Mucosa of descending colon (tissue), 3 donors: ENCODE measurements around the gene HSP90AA1. TPM values are rescaled to one million over a fixed set of nuclear protein-coding genes. Genes with fewer than 3 reads are reported as not detected.
"Not testable (repeated sequence)": the region's sequence is repeated elsewhere in the genome, so short reads cannot be mapped to it uniquely, and the experiment has no call there.

Experiments used
- ATAC-seq: fragments of 200-7000 bp; cut with Tn5 transposase; one replicate; pipeline ENCODE4 v1.9.1; 2020; ENCODE audit warnings: mild to moderate bottlenecking, moderate library complexity
- DNase-seq, 3 donors: peaks; one replicate each; pipeline ENCODE4 v3.0.0-alpha.2; 2020
- H3K36me3 ChIP-seq: fragments of 200-600 bp; one replicate; pipeline ENCODE4 v1.8.0; 2021; ENCODE audit warnings: low read depth, mild to moderate bottlenecking
- H3K4me1 ChIP-seq: fragments of 200-600 bp; one replicate; pipeline ENCODE4 v1.8.0; 2021; ENCODE audit warnings: low read depth, mild to moderate bottlenecking
- H3K4me3 ChIP-seq: fragments of 200-600 bp; one replicate; pipeline ENCODE4 v1.8.0; 2021; ENCODE audit warnings: mild to moderate bottlenecking
- H3K9me3 ChIP-seq: fragments of 200-600 bp; one replicate; pipeline ENCODE4 v1.8.0; 2021; ENCODE audit warnings: mild to moderate bottlenecking
- intact Hi-C, 2 donors: fragments of 100-400 bp; cut with DNase I in 1 of 2; cut with micrococcal nuclease in 1 of 2; formaldehyde crosslinking; loops; one replicate each; pipeline versions ENCODE4 v1.11.0 to v1.11.1; 2022; cut with DNase I, micrococcal nuclease
- long read RNA-seq, 2 donors: library from polyadenylated mRNA; unstranded; transcript quantifications; one replicate each; pipeline ENCODE4 v2.0.0, GENCODE V29; 2019 to 2021
- total RNA-seq, 3 donors: library from RNA; stranded (reverse); fragmentation: NEBNext Ultra II Directional in 2 of 3; extraction: Animal tissue kit (Norgen Biotek cat#: 25700) in 2 of 3; gene quantifications; one replicate each; pipeline versions ENCODE4 v1.2.1 to v1.2.4, GENCODE V29; 2021 to 2023
- TF ChIP-seq, protein P1 (sequence below): fragments of 200-600 bp; IDR thresholded peaks from one replicate; pipeline ENCODE4 v1.8.0; 2022; ENCODE audit warnings: antibody characterized with exemption, mild to moderate bottlenecking
- donor health status: DM: no; HTN: no; CAD: no; lungs with moderate emphysema.
- donor health status: DM: no; HTN: no; CAD: no.
- donor health status: DM: no; HTN: yes; CAD: no.

The HSP90AA1 gene
- total RNA-seq: 100 to 1,000 TPM; 231 to 367 (median 252) TPM
- long read RNA-seq, donor 1, transcript HSP90AA1-201 (11 exons, 3,379 nt): major isoform, 91 of 230 reads
- long read RNA-seq, donor 1, partial matches to known transcripts: 129 of 230 reads
- long read RNA-seq, donor 1, other reads (novel, unspliced or antisense): 9 of 230 reads
- long read RNA-seq, donor 2, partial matches to known transcripts: 116 of 117 reads
- long read RNA-seq, donor 2, other reads (novel, unspliced or antisense): 1 of 117 reads

GRCh38 chr14:102086972-102087761 is at the start of gene HSP90AA1:
Gene HSP90AA1, minus strand, starts transcription at chr14:102087044. Its CDS starts 666 bp downstream, at chr14:102086378.
- peak; percentile 94 for ATAC-seq
- intact Hi-C loops: no loop called here
- DNase-seq: peak; percentile 95 to 97 (median 96)
- no peaks in the 10 kb centered on the region for H3K9me3 ChIP-seq
- TF ChIP-seq, protein P1, sequence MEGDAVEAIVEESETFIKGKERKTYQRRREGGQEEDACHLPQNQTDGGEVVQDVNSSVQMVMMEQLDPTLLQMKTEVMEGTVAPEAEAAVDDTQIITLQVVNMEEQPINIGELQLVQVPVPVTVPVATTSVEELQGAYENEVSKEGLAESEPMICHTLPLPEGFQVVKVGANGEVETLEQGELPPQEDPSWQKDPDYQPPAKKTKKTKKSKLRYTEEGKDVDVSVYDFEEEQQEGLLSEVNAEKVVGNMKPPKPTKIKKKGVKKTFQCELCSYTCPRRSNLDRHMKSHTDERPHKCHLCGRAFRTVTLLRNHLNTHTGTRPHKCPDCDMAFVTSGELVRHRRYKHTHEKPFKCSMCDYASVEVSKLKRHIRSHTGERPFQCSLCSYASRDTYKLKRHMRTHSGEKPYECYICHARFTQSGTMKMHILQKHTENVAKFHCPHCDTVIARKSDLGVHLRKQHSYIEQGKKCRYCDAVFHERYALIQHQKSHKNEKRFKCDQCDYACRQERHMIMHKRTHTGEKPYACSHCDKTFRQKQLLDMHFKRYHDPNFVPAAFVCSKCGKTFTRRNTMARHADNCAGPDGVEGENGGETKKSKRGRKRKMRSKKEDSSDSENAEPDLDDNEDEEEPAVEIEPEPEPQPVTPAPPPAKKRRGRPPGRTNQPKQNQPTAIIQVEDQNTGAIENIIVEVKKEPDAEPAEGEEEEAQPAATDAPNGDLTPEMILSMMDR: no peak
- peak within 1 kb of the TSS; percentile 85 for H3K4me3 ChIP-seq
- peaks cover 32% of the 10 kb centered on the region for H3K4me1 ChIP-seq
- H3K36me3 ChIP-seq: peaks cover 7% of the 10 kb centered on the region

DNA sequence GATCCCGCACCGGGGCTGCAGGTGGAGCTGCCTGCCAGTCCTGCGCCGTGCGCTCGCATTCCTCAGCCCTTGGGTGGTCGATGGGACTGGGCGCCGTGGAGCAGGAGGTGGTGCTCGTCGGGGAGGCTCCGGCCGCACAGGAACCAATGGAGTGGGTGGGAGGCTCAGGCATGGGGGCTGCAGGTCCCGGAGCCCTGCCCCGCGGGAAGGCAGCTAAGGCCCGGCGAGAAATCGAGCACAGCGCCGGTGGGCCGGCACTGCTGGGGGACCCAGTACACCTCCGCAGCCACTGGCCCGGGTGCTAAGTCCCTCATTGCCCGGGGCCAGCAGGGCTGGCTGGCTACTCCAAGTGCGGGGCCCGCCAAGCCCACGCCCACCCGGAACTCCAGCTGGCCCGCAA is 48.6 kb upstream of the HSP90AA1 start:
- H3K4me3 ChIP-seq, H3K4me1 ChIP-seq, H3K9me3 ChIP-seq, H3K36me3 ChIP-seq, intact Hi-C loops, ATAC-seq, DNase-seq: not testable (repeated sequence)

DNA sequence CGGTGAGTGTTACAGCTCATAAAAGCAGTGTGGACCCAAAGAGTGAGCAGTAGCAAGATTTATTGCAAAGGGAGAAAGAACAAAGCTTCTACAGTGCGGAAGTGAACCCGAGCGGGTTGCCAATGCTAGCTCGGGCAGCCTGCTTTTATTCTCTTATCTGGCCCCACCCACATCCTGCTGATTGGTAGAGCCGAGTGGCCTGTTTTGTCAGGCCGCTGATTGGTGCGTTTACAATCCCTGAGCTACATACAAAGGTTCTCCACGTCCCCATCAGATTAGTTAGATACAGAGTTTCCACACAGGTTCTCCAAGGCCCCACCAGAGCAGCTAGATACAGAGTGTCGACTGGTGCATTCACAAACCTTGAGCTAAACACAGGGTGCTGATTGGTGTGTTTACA is 47.9 kb upstream of the HSP90AA1 start:
- ATAC-seq, H3K4me1 ChIP-seq, H3K9me3 ChIP-seq, DNase-seq, intact Hi-C loops, H3K36me3 ChIP-seq, H3K4me3 ChIP-seq: not testable (repeated sequence)

GRCh38 chr14:102134021-102134420 is 47.2 kb upstream of the HSP90AA1 start:
- H3K9me3 ChIP-seq, DNase-seq, H3K36me3 ChIP-seq, intact Hi-C loops, H3K4me3 ChIP-seq, ATAC-seq, H3K4me1 ChIP-seq: not testable (repeated sequence)

DNA sequence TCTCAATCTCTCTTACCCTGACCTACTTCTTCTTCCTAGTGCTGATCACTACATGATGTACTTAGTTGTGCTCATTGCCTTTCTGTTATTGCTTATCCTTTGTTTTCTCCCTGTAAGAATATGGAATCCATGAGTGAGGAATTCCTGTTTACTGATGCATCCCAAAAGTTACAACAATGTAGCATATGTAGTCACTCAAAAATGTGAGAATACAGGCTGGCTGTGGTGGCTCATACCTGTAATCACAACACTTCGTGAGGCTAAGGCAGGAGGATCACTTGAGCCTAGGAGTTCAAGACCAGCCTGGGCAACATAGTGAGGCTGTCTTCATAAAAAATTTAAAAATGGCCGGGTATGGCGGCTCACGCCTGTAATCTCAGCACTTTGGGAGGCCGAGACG is 44.9 kb upstream of the HSP90AA1 start:
- Histone ChIP-seq H3K4me1 (no peaks in the 10 kb centered on the region), H3K9me3 (no peaks in the 10 kb centered on the region), H3K36me3 (no peaks in the 10 kb centered on the region), H3K4me3 (no peak overlapping the region)
- DNase-seq: no peak
- TF ChIP-seq, protein P1: no peak
- no peak for ATAC-seq
- intact Hi-C loops: no loop called here

GRCh38 chr14:102126807-102127455 is 40.1 kb upstream of the HSP90AA1 start:
- H3K4me3 ChIP-seq: no peak overlapping the region
- DNase-seq: no peak
- no peak for ATAC-seq
- no peaks in the 10 kb centered on the region for H3K36me3 ChIP-seq
- TF ChIP-seq, protein P1: no peak
- intact Hi-C loops: no loop called here
- H3K9me3 ChIP-seq: no peaks in the 10 kb centered on the region
- H3K4me1 ChIP-seq: peaks cover 8% of the 10 kb centered on the region

DNA sequence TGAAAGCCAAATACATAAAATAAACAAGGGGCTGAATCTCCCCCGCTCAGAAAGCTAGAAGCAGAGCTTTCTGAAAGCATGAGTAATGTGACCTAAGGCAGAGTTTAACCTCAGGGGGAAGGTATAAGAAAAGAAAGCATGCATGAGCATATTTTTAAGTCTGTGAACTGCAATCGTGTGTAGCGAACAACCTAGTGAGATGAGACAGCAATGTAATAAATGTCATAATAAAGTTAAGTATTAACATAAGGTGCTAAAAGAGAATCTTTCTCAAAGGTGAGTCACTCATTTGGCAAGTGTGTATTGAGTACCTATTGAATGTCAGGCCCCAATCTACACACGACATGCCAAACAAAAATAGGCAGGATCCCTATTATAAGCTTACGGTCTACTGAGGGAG is 38.7 kb upstream of the HSP90AA1 start:
- Histone ChIP-seq H3K4me3 (no peak overlapping the region), H3K9me3 (no peaks in the 10 kb centered on the region), H3K36me3 (no peaks in the 10 kb centered on the region), H3K4me1 (peaks cover 8% of the 10 kb centered on the region)
- DNase-seq: no peak
- ATAC-seq: peak; percentile 96
- TF ChIP-seq, protein P1: no peak
- intact Hi-C loops: no loop called here
